ENCODE results near the gene PRDM16.

Gene PRDM16

GRCh38 chr1:3128431-3129132 lies 59.6 kb downstream of the PRDM16 start:
- no peak for DNase-seq

GRCh38 chr1:3129133-3129490 lies 60.1 kb downstream of the PRDM16 start:
- DNase-seq, result no peak

GRCh38 chr1:3130268-3130667 lies 61.3 kb downstream of the PRDM16 start:
- no peak for DNase-seq

GRCh38 chr1:3132660-3133059 lies 63.7 kb downstream of the PRDM16 start:
- DNase-seq, result no peak

- DNase-seq, result no peak
Observed at GRCh38 chr1:3133686-3134085, 64.7 kb downstream of the PRDM16 start.

GRCh38 chr1:3134381-3135072 lies 65.5 kb downstream of the PRDM16 start:
- DNase-seq, result no peak

GRCh38 chr1:3135073-3135702 lies 66.2 kb downstream of the PRDM16 start:
- no peak for DNase-seq

- DNase-seq, result no peak
Observed at GRCh38 chr1:3135744-3136455, 66.9 kb downstream of the PRDM16 start.

- no peak for DNase-seq
Observed at GRCh38 chr1:3136532-3136931, 67.5 kb downstream of the PRDM16 start.

GRCh38 chr1:3137111-3138100 lies 68.4 kb downstream of the PRDM16 start:
- no peak for DNase-seq

GRCh38 chr1:3138623-3139151 lies 69.7 kb downstream of the PRDM16 start:
- DNase-seq, result no peak

- DNase-seq, result no peak
Observed at GRCh38 chr1:3139451-3139852, 70.4 kb downstream of the PRDM16 start.

GRCh38 chr1:3139871-3140361 lies 70.9 kb downstream of the PRDM16 start:
- no peak for DNase-seq

- DNase-seq, result no peak
Observed at GRCh38 chr1:3140437-3140836, 71.4 kb downstream of the PRDM16 start.

- DNase-seq, result no peak
Observed at GRCh38 chr1:3141129-3141528, 72.1 kb downstream of the PRDM16 start.

- no peak for DNase-seq
Observed at GRCh38 chr1:3141836-3142235, 72.8 kb downstream of the PRDM16 start.

- DNase-seq, result no peak
Observed at GRCh38 chr1:3142236-3142635, 73.2 kb downstream of the PRDM16 start.

GRCh38 chr1:3142751-3143150 lies 73.7 kb downstream of the PRDM16 start:
- DNase-seq, result no peak

GRCh38 chr1:3145532-3146325 lies 76.7 kb downstream of the PRDM16 start:
- DNase-seq, result no peak

- DNase-seq, result no peak
Observed at GRCh38 chr1:3146458-3146857, 77.5 kb downstream of the PRDM16 start.

- no peak for DNase-seq
Observed at GRCh38 chr1:3146907-3147306, 77.9 kb downstream of the PRDM16 start.

Measured in NCI-H82 (cell line).